Central memory CD8-positive, alpha-beta T cell (primary cell): Measurements from ENCODE around the gene A2M.
A peak's percentile ranks its signal among the peaks of the same experiment; 100 is the strongest.

Experiments used
- ATAC-seq: fragments of 150-1000 bp; cut with Tn5 transposase; replicated peaks from 2 replicates; pipeline ENCODE4 v1.10.0; 2022; ENCODE audit warnings: mild to moderate bottlenecking, moderate FRiP score, moderate number of reproducible peaks; ENCODE audit not compliant: poor library complexity, severe bottlenecking; ENCODE audit errors: extremely low read depth
- DNase-seq, 2 donors: peaks; one replicate each; pipeline ENCODE4 v3.0.0; 2021; ENCODE audit warnings: low spot score in 2 of 2
- H3K27ac Mint-ChIP-seq: one replicate; pipeline ENCODE4 v1.8.0; 2022; ENCODE audit warnings: low read depth, mild to moderate bottlenecking, moderate library complexity, mixed read lengths
- H3K27me3 Mint-ChIP-seq: one replicate; pipeline ENCODE4 v1.8.0; 2022; ENCODE audit warnings: mixed read lengths
- H3K36me3 Mint-ChIP-seq: one replicate; pipeline ENCODE4 v1.8.0; 2022; ENCODE audit warnings: mild to moderate bottlenecking, moderate library complexity, mixed read lengths; ENCODE audit not compliant: insufficient read depth
- H3K4me1 Mint-ChIP-seq: one replicate; pipeline ENCODE4 v1.8.0; 2022; ENCODE audit warnings: mixed read lengths
- H3K4me3 Mint-ChIP-seq: one replicate; pipeline ENCODE4 v1.8.0; 2022; ENCODE audit warnings: mild to moderate bottlenecking, moderate library complexity, mixed read lengths
- H3K9me3 Mint-ChIP-seq: one replicate; pipeline ENCODE4 v1.8.0; 2022; ENCODE audit warnings: mixed read lengths

A2M gene

DNA sequence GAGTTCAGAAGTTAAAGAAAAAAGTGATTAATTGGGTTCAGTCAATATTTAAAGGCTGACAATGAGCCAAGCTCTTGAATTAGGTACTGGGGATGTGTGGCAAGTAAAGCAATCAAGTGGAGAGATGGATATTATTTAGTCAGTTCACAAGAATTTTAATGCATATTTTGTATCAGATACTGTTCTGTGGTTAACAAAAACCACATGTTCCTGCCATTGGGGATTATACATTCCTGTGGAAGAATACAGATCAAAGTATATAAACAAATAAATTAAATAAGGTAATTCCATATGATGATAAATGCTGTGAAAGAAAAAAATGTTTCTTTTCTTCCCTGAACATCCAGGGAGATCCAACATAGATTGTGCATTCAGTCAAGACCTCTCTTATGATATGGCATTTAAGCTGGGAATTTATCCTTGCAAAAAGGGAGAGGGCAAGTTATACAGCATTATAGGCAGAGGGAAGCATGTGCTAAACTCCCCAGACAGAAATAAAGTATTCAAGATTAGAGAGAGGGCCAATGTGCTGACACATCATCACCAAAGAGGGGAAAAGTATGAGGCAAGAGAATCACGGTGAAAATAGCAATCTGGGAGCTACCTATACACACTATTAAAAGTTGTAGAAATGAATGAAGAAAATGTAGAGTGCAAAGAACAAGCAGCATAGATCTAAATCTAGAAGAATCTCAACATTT, 17.6 kb upstream of the A2M start:
- no peaks in the 10 kb centered on the region for H3K9me3 Mint-ChIP-seq
- peaks cover 15% of the 10 kb centered on the region for H3K36me3 Mint-ChIP-seq
- H3K27ac Mint-ChIP-seq: peak overlapping the region; percentile 23
- DNase-seq: no peak
- no peaks in the 10 kb centered on the region for H3K27me3 Mint-ChIP-seq
- peaks cover 22% of the 10 kb centered on the region for H3K4me1 Mint-ChIP-seq
- H3K4me3 Mint-ChIP-seq: no peak overlapping the region
- ATAC-seq: no peak

DNA sequence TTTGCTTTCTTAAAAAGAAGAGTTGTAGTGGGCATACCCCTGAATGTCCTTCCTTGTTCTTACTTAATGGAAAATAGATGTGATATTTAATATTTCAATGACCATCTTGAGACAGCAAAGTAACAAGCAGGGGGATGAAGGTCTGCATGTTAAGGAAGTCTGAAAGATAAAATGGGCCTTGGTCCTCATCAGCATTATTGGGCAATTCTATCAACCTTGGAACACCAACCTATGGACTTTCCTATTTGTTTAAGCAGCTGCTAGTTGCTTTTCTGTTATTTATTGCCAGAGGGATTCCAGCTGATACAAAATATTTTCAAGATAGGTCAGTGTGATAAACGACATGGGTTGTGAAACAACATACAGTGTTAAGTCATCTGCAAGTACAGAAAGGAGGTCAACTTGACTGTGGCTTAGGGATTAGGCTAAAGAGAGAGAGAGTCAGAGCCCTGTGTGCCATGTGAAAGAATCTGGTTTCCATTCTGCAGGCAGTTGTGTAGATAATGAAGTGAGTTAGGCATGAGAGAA, 16.4 kb upstream of the A2M start:
- no peak for ATAC-seq
- peaks cover 20% of the 10 kb centered on the region for H3K4me1 Mint-ChIP-seq
- H3K27ac Mint-ChIP-seq: no peak overlapping the region
- no peak overlapping the region for H3K4me3 Mint-ChIP-seq
- H3K9me3 Mint-ChIP-seq: no peaks in the 10 kb centered on the region
- H3K36me3 Mint-ChIP-seq: peaks cover 19% of the 10 kb centered on the region
- H3K27me3 Mint-ChIP-seq: no peaks in the 10 kb centered on the region
- no peak for DNase-seq

- no peak for DNase-seq
- H3K27ac Mint-ChIP-seq: no peak overlapping the region
- ATAC-seq: no peak
- H3K4me3 Mint-ChIP-seq: no peak overlapping the region
- H3K9me3 Mint-ChIP-seq: no peaks in the 10 kb centered on the region
- no peaks in the 10 kb centered on the region for H3K27me3 Mint-ChIP-seq
- H3K4me1 Mint-ChIP-seq: peaks cover 17% of the 10 kb centered on the region
- peaks cover 19% of the 10 kb centered on the region for H3K36me3 Mint-ChIP-seq
Observed at GRCh38 chr12:9130244-9130643, 14.5 kb upstream of the A2M start.

- Mint-ChIP-seq H3K27ac (peak overlapping the region; percentile 44), H3K4me3 (no peak overlapping the region), H3K36me3 (peaks cover 16% of the 10 kb centered on the region), H3K4me1 (peaks cover 14% of the 10 kb centered on the region), H3K27me3 (no peaks in the 10 kb centered on the region), H3K9me3 (no peaks in the 10 kb centered on the region)
- ATAC-seq (no peak), DNase-seq (no peak)
Observed at GRCh38 chr12:9127936-9128663, 12.4 kb upstream of the A2M start.

DNA sequence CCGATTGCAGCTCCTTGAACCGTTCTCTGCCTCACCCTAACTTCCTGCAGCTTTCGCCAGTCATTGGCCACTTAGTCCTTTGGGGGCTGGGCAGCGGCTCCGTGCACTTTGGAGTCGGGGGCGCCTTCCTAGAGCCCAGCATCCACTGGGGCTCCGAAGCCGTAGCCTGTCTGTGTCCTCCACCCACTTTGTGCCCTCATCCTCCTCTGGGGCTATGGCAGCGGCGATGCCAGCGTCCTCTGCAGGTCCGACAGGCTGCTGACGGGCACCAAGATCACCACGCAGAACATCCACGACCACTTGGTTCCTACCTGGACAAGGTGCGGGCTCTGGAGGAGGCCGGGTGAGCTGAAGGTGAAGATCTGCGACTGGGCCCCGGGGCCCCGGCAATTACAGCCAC, 11.8 kb upstream of the A2M start:
- DNase-seq (no peak), ATAC-seq (no peak)
- H3K27me3 Mint-ChIP-seq: no peaks in the 10 kb centered on the region
- H3K4me1 Mint-ChIP-seq: peaks cover 11% of the 10 kb centered on the region
- no peaks in the 10 kb centered on the region for H3K9me3 Mint-ChIP-seq
- peaks cover 16% of the 10 kb centered on the region for H3K36me3 Mint-ChIP-seq
- peak overlapping the region; percentile 44 for H3K27ac Mint-ChIP-seq
- no peak overlapping the region for H3K4me3 Mint-ChIP-seq

- H3K27ac Mint-ChIP-seq: no peak overlapping the region
- H3K4me1 Mint-ChIP-seq: peaks cover 19% of the 10 kb centered on the region
- no peaks in the 10 kb centered on the region for H3K27me3 Mint-ChIP-seq
- no peak overlapping the region for H3K4me3 Mint-ChIP-seq
- H3K9me3 Mint-ChIP-seq: no peaks in the 10 kb centered on the region
- H3K36me3 Mint-ChIP-seq: peaks cover 16% of the 10 kb centered on the region
- ATAC-seq (no peak), DNase-seq (no peak)
Observed at GRCh38 chr12:9124383-9125031, 8.8 kb upstream of the A2M start.

DNA sequence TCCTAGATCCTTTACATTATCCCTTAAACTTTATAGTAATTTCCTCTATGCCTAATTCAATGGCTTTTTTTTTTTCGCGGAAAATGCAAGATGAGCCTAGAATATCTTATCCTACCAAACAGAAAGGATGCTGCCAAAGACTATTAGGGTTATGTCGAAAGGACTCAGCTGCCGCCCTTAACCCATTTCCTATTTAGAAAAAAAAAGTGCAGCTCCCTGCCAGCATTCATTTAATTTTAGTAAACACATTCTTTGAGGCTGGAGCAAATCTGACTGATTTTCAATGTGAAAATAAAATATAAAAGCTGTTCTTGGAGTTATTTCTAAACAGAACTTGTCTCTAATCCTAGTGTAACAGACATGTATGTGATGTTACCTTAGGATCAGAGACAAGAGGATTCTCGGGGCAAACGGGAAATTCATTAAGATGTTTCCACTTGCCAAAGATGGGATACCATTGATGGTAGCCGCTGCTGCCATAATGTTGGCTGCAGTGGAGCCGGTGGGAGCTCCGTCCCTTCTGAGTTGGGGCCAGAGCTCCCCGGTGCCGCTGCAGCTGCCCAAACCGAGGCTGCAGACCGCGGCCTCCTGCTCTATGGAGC, 8.2 kb upstream of the A2M start:
- Mint-ChIP-seq H3K9me3 (no peaks in the 10 kb centered on the region), H3K4me1 (peaks cover 20% of the 10 kb centered on the region), H3K4me3 (no peak overlapping the region), H3K36me3 (peaks cover 18% of the 10 kb centered on the region), H3K27me3 (no peaks in the 10 kb centered on the region), H3K27ac (no peak overlapping the region)
- ATAC-seq: no peak
- DNase-seq: no peak

DNA sequence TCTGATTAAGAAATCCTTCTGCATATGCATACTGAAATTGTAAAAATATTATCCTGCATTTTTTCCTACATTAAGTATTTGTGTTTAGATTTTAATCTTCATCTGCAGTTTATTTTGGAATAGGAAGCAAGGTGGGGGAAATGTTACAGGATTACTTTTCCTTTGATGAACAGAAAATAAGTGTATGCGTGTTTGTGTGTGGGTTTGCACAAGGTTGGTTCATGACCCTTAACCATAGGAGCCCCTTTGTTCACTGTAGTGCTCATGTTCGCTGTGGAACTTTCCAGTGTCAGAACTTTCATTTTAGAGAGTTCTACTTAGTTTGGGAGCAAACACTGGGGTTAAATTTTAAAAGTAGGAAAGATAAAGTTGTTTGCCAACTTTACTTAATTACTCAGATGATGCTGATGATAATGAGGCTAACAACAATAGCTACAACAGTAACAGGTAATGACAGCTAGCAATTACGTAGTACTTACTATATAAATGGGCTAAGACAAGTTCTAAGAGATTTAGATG, 6.4 kb upstream of the A2M start:
- Mint-ChIP-seq H3K4me1 (peaks cover 27% of the 10 kb centered on the region), H3K9me3 (no peaks in the 10 kb centered on the region), H3K27me3 (no peaks in the 10 kb centered on the region), H3K36me3 (peaks cover 15% of the 10 kb centered on the region), H3K27ac (no peak overlapping the region), H3K4me3 (no peak overlapping the region)
- no peak for DNase-seq
- ATAC-seq: no peak

- DNase-seq: no peak
- Mint-ChIP-seq H3K4me3 (no peak overlapping the region), H3K27ac (no peak overlapping the region), H3K4me1 (peaks cover 43% of the 10 kb centered on the region), H3K27me3 (no peaks in the 10 kb centered on the region), H3K36me3 (peaks cover 15% of the 10 kb centered on the region), H3K9me3 (no peaks in the 10 kb centered on the region)
- no peak for ATAC-seq
Observed at GRCh38 chr12:9120487-9121184, 4.9 kb upstream of the A2M start.

- Mint-ChIP-seq H3K9me3 (no peaks in the 10 kb centered on the region), H3K36me3 (peaks cover 14% of the 10 kb centered on the region), H3K4me1 (peaks cover 49% of the 10 kb centered on the region), H3K4me3 (no peak overlapping the region), H3K27me3 (no peaks in the 10 kb centered on the region), H3K27ac (no peak overlapping the region)
- DNase-seq (no peak), ATAC-seq (peak; percentile 40)
Observed at GRCh38 chr12:9118158-9118557, 2.4 kb upstream of the A2M start.

DNA sequence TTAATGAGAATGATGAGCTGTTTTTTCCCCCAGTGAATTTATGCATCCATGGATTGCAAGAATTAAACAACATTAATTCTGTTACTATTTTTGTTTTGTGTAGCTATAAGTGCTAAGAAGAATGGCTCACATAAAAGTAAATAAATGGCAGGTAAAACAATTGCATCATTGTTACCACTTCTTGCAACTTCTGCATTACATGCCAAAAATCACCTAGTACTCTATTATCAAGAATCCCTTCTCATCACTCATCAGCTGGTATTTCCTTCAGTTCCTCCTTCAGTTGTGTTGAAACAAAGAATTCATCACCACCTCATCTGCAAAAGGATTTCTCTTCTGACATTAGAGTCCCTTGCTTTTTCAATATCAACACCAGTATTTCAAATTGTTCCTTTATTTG, 773 bp downstream of the A2M start:
- no peaks in the 10 kb centered on the region for H3K9me3 Mint-ChIP-seq
- no peaks in the 10 kb centered on the region for H3K27me3 Mint-ChIP-seq
- no peak for DNase-seq
- H3K36me3 Mint-ChIP-seq: peaks cover 17% of the 10 kb centered on the region
- ATAC-seq: no peak
- H3K4me1 Mint-ChIP-seq: peaks cover 39% of the 10 kb centered on the region
- no peak overlapping the region for H3K27ac Mint-ChIP-seq
- no peak overlapping the region for H3K4me3 Mint-ChIP-seq

GRCh38 chr12:9113987-9114309, 1.8 kb downstream of the A2M start:
- ATAC-seq (no peak), DNase-seq (no peak)
- peaks cover 16% of the 10 kb centered on the region for H3K36me3 Mint-ChIP-seq
- H3K4me3 Mint-ChIP-seq: no peak overlapping the region
- no peaks in the 10 kb centered on the region for H3K9me3 Mint-ChIP-seq
- H3K27ac Mint-ChIP-seq: no peak overlapping the region
- peaks cover 38% of the 10 kb centered on the region for H3K4me1 Mint-ChIP-seq
- no peaks in the 10 kb centered on the region for H3K27me3 Mint-ChIP-seq
